Loucy (cell line): ENCODE measurements around the gene PPP1R9B.

Source experiments
- H2AFZ ChIP-seq: fragments of 200-600 bp; sonication (generic); 2 replicates; pipeline ENCODE4 v1.6.0; 2016; ENCODE audit warnings: antibody characterized with exemption, mild to moderate bottlenecking, low read length, moderate library complexity
- H3F3A ChIP-seq: fragments of 200-600 bp; 2 replicates; pipeline ENCODE4 v1.6.0; 2016; ENCODE audit warnings: antibody characterized with exemption, low read depth, mild to moderate bottlenecking
- H3K27me3 ChIP-seq: fragments of 200-600 bp; sonication (generic); 2 replicates; pipeline ENCODE4 v1.6.1; 2014; ENCODE audit warnings: low read length, mild to moderate bottlenecking; ENCODE audit not compliant: insufficient read depth, poor library complexity, severe bottlenecking
- H3K36me3 ChIP-seq: fragments of 200-600 bp; sonication (generic); 2 replicates; pipeline ENCODE4 v1.6.1; 2016; ENCODE audit warnings: low read length; ENCODE audit not compliant: insufficient read depth
- H3K4me1 ChIP-seq: fragments of 200-600 bp; sonication (generic); 2 replicates; pipeline ENCODE4 v1.5.1; 2014; ENCODE audit warnings: low read length, mild to moderate bottlenecking; ENCODE audit not compliant: insufficient read depth, poor library complexity, severe bottlenecking
- H3K4me2 ChIP-seq: fragments of 200-600 bp; sonication (generic); 2 replicates; pipeline ENCODE4 v1.6.0; 2014; ENCODE audit warnings: antibody characterized with exemption, low read length, low read depth, mild to moderate bottlenecking; ENCODE audit not compliant: poor library complexity, severe bottlenecking
- H3K4me3 ChIP-seq: fragments of 200-600 bp; sonication (generic); 2 replicates; pipeline ENCODE4 v1.5.1; 2014; ENCODE audit warnings: low read length, mild to moderate bottlenecking, mixed read lengths; ENCODE audit not compliant: poor library complexity, severe bottlenecking
- H3K79me2 ChIP-seq: fragments of 200-600 bp; sonication (generic); 2 replicates; pipeline ENCODE4 v1.6.1; 2014; ENCODE audit warnings: low read length; ENCODE audit not compliant: insufficient read depth
- H3K9ac ChIP-seq: fragments of 200-600 bp; sonication (generic); 2 replicates; pipeline ENCODE4 v1.6.0; 2014; ENCODE audit warnings: mild to moderate bottlenecking, low read depth, low read length, moderate library complexity; ENCODE audit not compliant: poor library complexity, severe bottlenecking
- H3K9me2 ChIP-seq: fragments of 200-600 bp; sonication (generic); replicated peaks from 2 replicates; pipeline ENCODE4 v1.6.1; 2016; ENCODE audit warnings: low read depth, low read length, mixed read lengths
- H3K9me3 ChIP-seq: fragments of 200-600 bp; sonication (generic); 2 replicates; pipeline ENCODE4 v1.6.1; 2014; ENCODE audit warnings: mild to moderate bottlenecking, antibody characterized with exemption, low read length, low read depth; ENCODE audit not compliant: insufficient read depth
- H4K20me1 ChIP-seq: fragments of 200-600 bp; sonication (generic); 2 replicates; pipeline ENCODE4 v1.6.0; 2014; ENCODE audit warnings: antibody characterized with exemption, low read length, mild to moderate bottlenecking; ENCODE audit not compliant: insufficient read depth, poor library complexity, severe bottlenecking
- EZH2phosphoT487 ChIP-seq: fragments of 200-600 bp; IDR thresholded peaks from 2 replicates; pipeline ENCODE4 v1.6.1; 2018; ENCODE audit warnings: antibody characterized with exemption, mild to moderate bottlenecking, moderate library complexity, borderline replicate concordance
- TF ChIP-seq, protein P1 (sequence below): fragments of 200-600 bp; sonication (generic); conservative IDR thresholded peaks from 2 replicates; pipeline ENCODE4 v1.5.1; 2014; ENCODE audit warnings: mild to moderate bottlenecking, antibody characterized with exemption, low read length

Gene PPP1R9B

GRCh38 chr17:50103252-50103651, 47.2 kb downstream of the PPP1R9B start:
- Histone ChIP-seq H3K9ac (no peak overlapping the region), H3K4me1 (peaks cover 17% of the 10 kb centered on the region), H3K79me2 (no peaks in the 10 kb centered on the region), H3K9me3 (no peaks in the 10 kb centered on the region), H2AFZ (no peak overlapping the region), H3K4me3 (no peak overlapping the region), H3K36me3 (peaks cover 5% of the 10 kb centered on the region; the same call in 1 of the 2 replicates), H3F3A (no peaks in the 10 kb centered on the region), H4K20me1 (no peaks in the 10 kb centered on the region), H3K27me3 (no peaks in the 10 kb centered on the region), H3K4me2 (no peak overlapping the region), H3K9me2 (no peaks in the 10 kb centered on the region)
- TF ChIP-seq, protein P1, sequence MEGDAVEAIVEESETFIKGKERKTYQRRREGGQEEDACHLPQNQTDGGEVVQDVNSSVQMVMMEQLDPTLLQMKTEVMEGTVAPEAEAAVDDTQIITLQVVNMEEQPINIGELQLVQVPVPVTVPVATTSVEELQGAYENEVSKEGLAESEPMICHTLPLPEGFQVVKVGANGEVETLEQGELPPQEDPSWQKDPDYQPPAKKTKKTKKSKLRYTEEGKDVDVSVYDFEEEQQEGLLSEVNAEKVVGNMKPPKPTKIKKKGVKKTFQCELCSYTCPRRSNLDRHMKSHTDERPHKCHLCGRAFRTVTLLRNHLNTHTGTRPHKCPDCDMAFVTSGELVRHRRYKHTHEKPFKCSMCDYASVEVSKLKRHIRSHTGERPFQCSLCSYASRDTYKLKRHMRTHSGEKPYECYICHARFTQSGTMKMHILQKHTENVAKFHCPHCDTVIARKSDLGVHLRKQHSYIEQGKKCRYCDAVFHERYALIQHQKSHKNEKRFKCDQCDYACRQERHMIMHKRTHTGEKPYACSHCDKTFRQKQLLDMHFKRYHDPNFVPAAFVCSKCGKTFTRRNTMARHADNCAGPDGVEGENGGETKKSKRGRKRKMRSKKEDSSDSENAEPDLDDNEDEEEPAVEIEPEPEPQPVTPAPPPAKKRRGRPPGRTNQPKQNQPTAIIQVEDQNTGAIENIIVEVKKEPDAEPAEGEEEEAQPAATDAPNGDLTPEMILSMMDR: no peak
- no peak for TF ChIP-seq EZH2phosphoT487

DNA sequence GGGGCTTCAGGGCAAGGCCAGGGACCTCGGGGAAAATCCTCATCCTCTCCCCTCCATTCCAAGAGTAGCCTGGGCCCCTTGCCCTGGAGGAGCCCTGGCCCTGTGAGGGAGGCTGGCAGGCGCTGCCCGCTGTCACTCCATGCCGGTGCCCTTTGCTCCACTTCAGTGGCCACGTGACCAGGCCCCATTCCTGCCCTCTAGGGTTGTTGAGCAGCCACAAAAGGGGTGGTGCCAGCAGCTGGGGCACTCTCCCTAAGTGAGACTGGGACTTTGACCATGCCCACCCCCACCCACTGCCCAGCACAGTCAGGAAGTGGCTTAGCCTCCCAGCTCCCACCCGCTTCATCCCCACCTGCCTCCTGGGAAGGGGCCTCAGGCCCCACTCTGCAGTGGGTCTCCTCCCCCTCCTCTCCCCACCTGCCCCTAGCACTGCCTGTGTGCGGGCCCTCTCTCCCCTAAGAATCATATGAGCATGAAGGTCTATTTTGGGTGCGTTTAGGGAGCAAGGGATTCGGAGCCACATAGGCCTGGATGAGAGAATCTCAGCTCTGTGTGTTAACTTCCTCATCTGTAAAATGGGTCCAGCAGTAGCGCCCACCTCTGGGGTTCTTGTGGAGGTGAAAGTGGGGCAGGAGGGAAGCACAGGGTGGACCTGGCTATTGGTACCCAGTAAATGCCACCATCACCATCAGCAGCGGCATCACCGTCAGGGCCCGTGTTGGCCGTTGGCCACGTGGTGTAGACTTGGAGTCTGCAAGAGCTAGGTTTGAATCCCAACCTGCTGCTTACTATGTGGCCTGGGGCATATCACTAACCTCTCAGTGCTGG, 48.1 kb downstream of the PPP1R9B start:
- no peak for TF ChIP-seq EZH2phosphoT487
- TF ChIP-seq, protein P1: no peak
- Histone ChIP-seq H3K4me3 (no peak overlapping the region), H3K36me3 (peaks cover 5% of the 10 kb centered on the region; the same call in 1 of the 2 replicates), H3K4me2 (no peak overlapping the region), H3K9me2 (no peaks in the 10 kb centered on the region), H3K9me3 (no peaks in the 10 kb centered on the region), H3K79me2 (no peaks in the 10 kb centered on the region), H3K9ac (no peak overlapping the region), H3K4me1 (peaks cover 17% of the 10 kb centered on the region), H2AFZ (no peak overlapping the region), H3F3A (no peaks in the 10 kb centered on the region), H4K20me1 (no peaks in the 10 kb centered on the region), H3K27me3 (no peaks in the 10 kb centered on the region)

DNA sequence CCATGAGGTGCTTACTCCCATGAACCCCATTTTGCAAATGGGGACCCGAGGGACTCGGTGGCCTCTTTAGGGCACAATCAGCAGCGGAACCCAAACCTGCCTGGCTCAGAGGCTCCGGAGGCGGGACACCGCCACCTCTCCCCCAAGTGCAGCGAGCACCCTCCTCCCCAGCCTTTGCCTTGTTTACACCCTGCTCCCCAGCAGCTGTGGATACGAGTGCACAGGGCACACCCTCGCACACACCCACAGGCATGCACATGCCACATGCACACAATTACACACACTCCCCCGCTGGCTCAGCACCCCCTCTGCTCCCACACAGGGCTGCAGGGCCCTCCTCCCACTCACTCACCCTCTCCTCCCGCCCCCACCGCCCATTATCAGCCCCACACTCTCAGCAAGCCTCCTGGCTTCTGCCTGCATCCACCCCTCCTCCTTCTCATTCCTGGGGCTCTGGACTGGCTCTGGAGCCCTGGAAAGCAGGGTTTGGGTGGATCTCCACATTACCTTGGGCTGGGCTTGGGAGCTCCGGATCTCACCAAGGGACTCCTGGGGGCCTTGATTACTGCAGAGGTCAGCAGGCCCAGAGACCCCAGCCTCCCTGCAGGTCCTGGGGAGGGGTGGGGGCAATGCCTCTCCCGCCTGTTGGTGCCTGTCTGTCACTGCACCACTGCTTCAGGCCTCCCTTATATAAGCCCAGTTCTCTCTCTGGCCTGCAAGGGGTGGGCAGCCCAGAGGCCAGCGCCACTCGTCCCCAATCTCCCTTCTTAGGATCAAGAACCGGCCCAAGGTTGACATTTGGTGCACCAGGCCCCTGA, 48.9 kb downstream of the PPP1R9B start:
- H3K79me2 ChIP-seq: peaks cover under 1% of the 10 kb centered on the region; the same call in 1 of the 2 replicates
- no peak overlapping the region for H3K4me3 ChIP-seq
- peaks cover 17% of the 10 kb centered on the region for H3K4me1 ChIP-seq
- H2AFZ ChIP-seq: no peak overlapping the region
- no peaks in the 10 kb centered on the region for H4K20me1 ChIP-seq
- TF ChIP-seq, protein P1: no peak
- no peak for TF ChIP-seq EZH2phosphoT487
- no peaks in the 10 kb centered on the region for H3K9me2 ChIP-seq
- no peaks in the 10 kb centered on the region for H3K9me3 ChIP-seq
- no peaks in the 10 kb centered on the region for H3K27me3 ChIP-seq
- no peaks in the 10 kb centered on the region for H3K36me3 ChIP-seq
- no peak overlapping the region for H3K4me2 ChIP-seq
- H3K9ac ChIP-seq: no peak overlapping the region
- no peaks in the 10 kb centered on the region for H3F3A ChIP-seq
